LNCAP (cell line): ENCODE measurements around the gene TM4SF18.
A peak's percentile ranks its signal among the peaks of the same experiment; 100 is the strongest.

Experiments used
- TF ChIP-seq, protein P1 (sequence below): fragments of 450-650 bp; IDR thresholded peaks from 2 replicates; pipeline ENCODE4 v1.5.1; 2017; ENCODE audit warnings: mild to moderate bottlenecking

The TM4SF18 gene

GRCh38 chr3:149305376-149305775, 28.1 kb downstream of the TM4SF18 start:
- TF ChIP-seq, protein P1, sequence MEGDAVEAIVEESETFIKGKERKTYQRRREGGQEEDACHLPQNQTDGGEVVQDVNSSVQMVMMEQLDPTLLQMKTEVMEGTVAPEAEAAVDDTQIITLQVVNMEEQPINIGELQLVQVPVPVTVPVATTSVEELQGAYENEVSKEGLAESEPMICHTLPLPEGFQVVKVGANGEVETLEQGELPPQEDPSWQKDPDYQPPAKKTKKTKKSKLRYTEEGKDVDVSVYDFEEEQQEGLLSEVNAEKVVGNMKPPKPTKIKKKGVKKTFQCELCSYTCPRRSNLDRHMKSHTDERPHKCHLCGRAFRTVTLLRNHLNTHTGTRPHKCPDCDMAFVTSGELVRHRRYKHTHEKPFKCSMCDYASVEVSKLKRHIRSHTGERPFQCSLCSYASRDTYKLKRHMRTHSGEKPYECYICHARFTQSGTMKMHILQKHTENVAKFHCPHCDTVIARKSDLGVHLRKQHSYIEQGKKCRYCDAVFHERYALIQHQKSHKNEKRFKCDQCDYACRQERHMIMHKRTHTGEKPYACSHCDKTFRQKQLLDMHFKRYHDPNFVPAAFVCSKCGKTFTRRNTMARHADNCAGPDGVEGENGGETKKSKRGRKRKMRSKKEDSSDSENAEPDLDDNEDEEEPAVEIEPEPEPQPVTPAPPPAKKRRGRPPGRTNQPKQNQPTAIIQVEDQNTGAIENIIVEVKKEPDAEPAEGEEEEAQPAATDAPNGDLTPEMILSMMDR: no peak

- TF ChIP-seq, protein P1: no peak
These were observed 33.3 kb downstream of the TM4SF18 start for GRCh38 chr3:149299938-149300801.

GRCh38 chr3:149296972-149297371, 36.5 kb downstream of the TM4SF18 start:
- TF ChIP-seq, protein P1: no peak

DNA sequence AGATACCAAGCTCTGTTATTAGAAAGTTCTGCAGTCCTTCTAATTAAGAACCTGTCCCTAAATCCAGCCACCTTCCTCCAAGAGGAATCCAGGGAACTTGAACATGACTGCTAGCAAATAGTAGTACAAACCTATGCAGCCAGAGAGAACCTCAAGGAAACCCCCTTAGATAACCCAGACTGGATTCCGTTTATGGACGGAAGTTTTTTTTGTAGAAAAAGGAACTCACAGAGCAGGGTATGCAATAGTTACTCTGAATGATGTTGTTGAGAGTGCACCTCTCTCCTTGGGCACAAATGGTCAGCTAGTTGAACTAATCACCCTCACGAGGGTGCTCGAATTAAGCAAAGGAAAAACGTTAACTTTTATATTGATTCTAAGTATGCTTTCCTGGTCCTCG, 40.8 kb downstream of the TM4SF18 start:
- TF ChIP-seq, protein P1: no peak

DNA sequence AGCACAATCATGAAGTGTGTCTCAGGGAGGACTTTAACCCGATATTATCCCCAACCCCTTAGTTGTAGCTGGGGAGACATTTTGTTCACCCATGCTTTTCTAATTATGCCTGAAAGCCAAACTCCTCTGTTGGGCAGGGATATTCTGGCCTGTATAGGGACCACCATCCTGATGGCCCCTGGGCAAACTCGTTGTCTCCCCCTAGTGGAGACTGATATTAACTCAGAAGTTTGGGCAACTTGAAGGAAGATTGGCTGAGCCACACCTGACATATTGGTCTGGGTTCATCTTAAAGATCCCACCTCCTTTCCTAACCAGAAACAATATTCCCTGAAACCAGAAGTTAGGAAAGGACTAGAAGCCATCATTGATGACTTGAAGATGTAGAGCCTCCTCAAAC, 42.3 kb downstream of the TM4SF18 start:
- TF ChIP-seq, protein P1: peak; percentile 72

GRCh38 chr3:149288655-149289054, 44.8 kb downstream of the TM4SF18 start:
- TF ChIP-seq, protein P1: no peak

DNA sequence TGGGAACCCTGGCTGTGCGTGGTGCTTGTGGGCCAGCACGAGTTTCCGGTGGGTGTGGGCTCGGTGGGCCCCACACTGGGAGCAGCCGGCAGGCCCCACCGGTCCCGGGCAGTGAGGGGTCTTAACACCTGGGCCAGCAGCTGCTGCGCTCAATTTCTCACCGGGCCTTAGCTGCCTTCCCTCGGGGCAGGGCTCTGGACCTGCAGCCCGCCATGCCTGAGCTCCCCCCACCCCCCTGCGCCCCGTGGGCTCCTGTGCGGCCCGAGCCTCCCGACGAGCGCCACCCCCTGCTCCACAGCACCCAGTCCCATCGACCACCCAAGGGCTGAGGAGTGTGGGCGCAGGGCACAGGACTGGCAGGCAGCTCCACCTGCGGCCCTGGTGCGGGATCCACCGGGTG, 49.4 kb downstream of the TM4SF18 start:
- TF ChIP-seq, protein P1: no peak
